NCI-H2107 (cell line): ENCODE data around the gene GPR50.
A peak's percentile ranks its signal among the peaks of the same experiment; 100 is the strongest.

Experiments used
- DNase-seq: peaks from one replicate; lab custom pipeline; 2025; lab: John Stamatoyannopoulos, UW

GPR50 gene

GRCh38 chrX:151176231-151176750 is at the start of gene GPR50:
Gene GPR50 (plus strand): TSS chrX:151176584. CDS start chrX:151176722, 138 bp downstream.
- peak; percentile 43 for DNase-seq

GRCh38 chrX:151132531-151132930 is 43.9 kb upstream of the GPR50 start:
- DNase-seq: no peak

GRCh38 chrX:151151665-151152267 is 24.6 kb upstream of the GPR50 start:
- peak; percentile 8 for DNase-seq

GRCh38 chrX:151153086-151153485 is 23.3 kb upstream of the GPR50 start:
- DNase-seq: no peak

- DNase-seq: no peak
Observed at GRCh38 chrX:151153667-151154066, 22.7 kb upstream of the GPR50 start.

GRCh38 chrX:151155234-151155633 is 21.1 kb upstream of the GPR50 start:
- no peak for DNase-seq

GRCh38 chrX:151161690-151162089 is 14.7 kb upstream of the GPR50 start:
- no peak for DNase-seq

- no peak for DNase-seq
Observed at GRCh38 chrX:151167791-151168345, 8.5 kb upstream of the GPR50 start.

GRCh38 chrX:151169783-151170182 is 6.6 kb upstream of the GPR50 start:
- DNase-seq: no peak

GRCh38 chrX:151174581-151175282 is 1.7 kb upstream of the GPR50 start:
- no peak for DNase-seq

GRCh38 chrX:151175283-151176062 is 911 bp upstream of the GPR50 start:
- no peak for DNase-seq

- DNase-seq: no peak
Observed at GRCh38 chrX:151177141-151178027, 1.0 kb downstream of the GPR50 start.

- no peak for DNase-seq
Observed at GRCh38 chrX:151178746-151179145, 2.4 kb downstream of the GPR50 start.

- DNase-seq: no peak
Observed at GRCh38 chrX:151180400-151180799, 4.0 kb downstream of the GPR50 start.

- no peak for DNase-seq
Observed at GRCh38 chrX:151181088-151181487, 4.7 kb downstream of the GPR50 start.

- no peak for DNase-seq
Observed at GRCh38 chrX:151183233-151183753, 6.9 kb downstream of the GPR50 start.

- DNase-seq: no peak
Observed at GRCh38 chrX:151183912-151184565, 7.7 kb downstream of the GPR50 start.

- DNase-seq: no peak
Observed at GRCh38 chrX:151184705-151185104, 8.3 kb downstream of the GPR50 start.

GRCh38 chrX:151206871-151207270 is 30.5 kb downstream of the GPR50 start:
- DNase-seq: no peak

GRCh38 chrX:151225843-151226242 is 49.5 kb downstream of the GPR50 start:
- DNase-seq: no peak

- no peak for DNase-seq
Observed at GRCh38 chrX:151226941-151227340, 50.6 kb downstream of the GPR50 start.
